ENCODE results near the gene IFITM1. TPM values are rescaled to one million over a fixed set of nuclear protein-coding genes. Genes with fewer than 3 reads are reported as not detected.

The IFITM1 gene
- total and polyA plus RNA-seq, 2 of the 8 experiments (the other 6 are each of a cell fraction or from before 2014, with no cell fraction given) = 394 to 1,464 TPM

DNA sequence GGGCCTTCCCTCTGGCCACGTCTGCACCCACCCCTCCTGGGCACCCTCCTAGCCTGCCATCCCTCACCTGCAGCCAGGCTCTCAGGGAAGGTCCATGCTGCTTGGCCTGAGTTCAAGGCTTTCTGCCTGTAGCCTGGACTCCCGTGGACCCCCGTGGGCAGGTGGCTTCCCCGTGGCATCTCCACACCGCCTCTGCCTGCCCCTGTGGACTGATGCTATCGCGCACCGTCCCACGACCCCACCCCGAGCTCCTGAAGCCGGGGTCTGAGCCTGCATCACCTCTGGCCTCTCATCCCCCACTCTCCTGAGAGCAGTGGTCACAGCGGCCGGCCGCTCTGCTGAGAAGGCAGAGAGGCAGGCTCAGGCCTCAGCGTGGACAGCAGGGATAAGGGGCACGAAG, 19.1 kb upstream of the IFITM1 start:
- Histone ChIP-seq H2BK20ac (ENCODE audit: low read length) (no peak overlapping the region), H3K14ac (ENCODE audit: insufficient read length) (no peak overlapping the region), H4K5ac (ENCODE audit: insufficient read length, low read depth, low read length) (no peak overlapping the region), H2AFZ (ENCODE audit: low read length) (no peak overlapping the region), H3K23ac (ENCODE audit: insufficient read length) (no peak overlapping the region), H3K23me2 (ENCODE audit: low read depth, low read length) (no peaks in the 10 kb centered on the region), H4K20me1 (replicated peaks in 1 of 2; ENCODE audit: control insufficient read depth in 1 of 2, insufficient read depth in 2 of 2, low read length in 2 of 2) (no peaks in the 10 kb centered on the region), H2BK12ac (ENCODE audit: low read depth, low read length) (no peak overlapping the region), H2AK5ac (ENCODE audit: low read depth, low read length) (no peak overlapping the region), H4K91ac (replicated peaks; ENCODE audit: insufficient read length, low read length) (no peak overlapping the region), H2BK5ac (ENCODE audit: low read depth, low read length) (no peak overlapping the region), H3K4me3 (ENCODE audit: extremely low read depth in 1 of 4, insufficient read depth in 2 of 4, low read depth in 3 of 4, low read length in 4 of 4) (no peak overlapping the region), H3K56ac (replicated peaks; ENCODE audit: insufficient read length, low read depth, low read length) (no peak overlapping the region), H2BK120ac (replicated peaks; ENCODE audit: low read depth, low read length) (no peak overlapping the region), H3K27me3 (replicated peaks in 1 of 4; ENCODE audit: control insufficient read depth in 3 of 4, extremely low read depth in 1 of 4, insufficient read depth in 3 of 4, low read length in 3 of 4) (no peaks in the 10 kb centered on the region), H3K18ac (ENCODE audit: extremely low read depth, low read length) (no peak overlapping the region), H3K9me3 (ENCODE audit: insufficient read depth in 2 of 2, low read depth in 1 of 2, low read length in 1 of 2) (no peaks in the 10 kb centered on the region), H4K8ac (ENCODE audit: extremely low read depth, insufficient read depth, low read length) (no peak overlapping the region), H3K4ac (replicated peaks; ENCODE audit: insufficient read length, low read depth, low read length) (no peak overlapping the region), H2BK15ac (ENCODE audit: low read length) (no peak overlapping the region), H3K79me2 (ENCODE audit: control insufficient read depth in 1 of 2, insufficient read depth in 2 of 2, low read length in 2 of 2) (no peaks in the 10 kb centered on the region), H3K79me1 (ENCODE audit: low read depth, low read length) (0 out of 2 replicates have a peak, but pooled peaks cover 2% of the 10 kb centered on the region), H3K4me1 (replicated peaks in 1 of 4; ENCODE audit: control insufficient read depth in 3 of 4, insufficient read depth in 4 of 4, low read length in 3 of 4) (peaks cover 0 to 34% (median 21%) of the 10 kb centered on the region in 4 experiments; a peak in 6 of 7 replicates), H3K4me2 (ENCODE audit: insufficient read depth in 1 of 2, low read depth in 2 of 2, low read length in 2 of 2) (no peak overlapping the region), H3K27ac (ENCODE audit: low read depth, low read length) (no peak overlapping the region), H3K36me3 (ENCODE audit: control insufficient read depth in 2 of 4, insufficient read depth in 4 of 4, low read length in 3 of 4) (peaks cover 3 to 30% (median 15%) of the 10 kb centered on the region in 4 experiments; a peak in 6 of 8 replicates), H3K9ac (replicated peaks in 1 of 4; ENCODE audit: extremely low read depth in 1 of 4, low read depth in 3 of 4, low read length in 3 of 4) (no peak overlapping the region)
- 95% methylated on average over 16 of the region's 16 CpGs; no CpG with 5 or more reads in 1 of the 2 experiments for WGBS, 2 experiments (ENCODE audit: extremely low coverage in 1 of 2, insufficient coverage in 1 of 2, insufficient read length in 1 of 2, insufficient replicate concordance in 2 of 2, low coverage in 1 of 2, low lambda C conversion rate in 2 of 2, missing lambda C conversion rate in 1 of 2)
- FAIRE-seq (no peak), DNase-seq (ENCODE audit: low read depth in 1 of 2, low spot score in 2 of 2) (no peak)
- POLR2A ChIA-PET (ENCODE audit: partially characterized antibody) = interaction anchor here (0.6 to 3.0 kb wide), 7 partner anchors 10 to 514 kb away, joined by 3 to 17 read pairs (median 3); no protein-coding TSS in a partner anchor
- CTCF ChIA-PET (ENCODE audit: partially characterized antibody) = interaction anchor here (0.9 to 3.4 kb wide), 7 partner anchors 10 to 67 kb away, joined by 3 to 29 read pairs (median 5); partner anchors contain the start of gene IFITM2
- TF ChIP-seq POLR2AphosphoS5 (IDR thresholded peaks at IDR 0.05; ENCODE audit: low read depth, low read length) (no peak), RAD21 (IDR thresholded peaks at IDR 0.05 in 1 of 2, conservative IDR thresholded peaks at IDR 0.05 in 1 of 2; ENCODE audit: low read depth in 2 of 2, low read length in 2 of 2) (no peak), KDM5A (IDR thresholded peaks at IDR 0.05; ENCODE audit: low read length) (no peak), CHD2 (IDR thresholded peaks at IDR 0.05; ENCODE audit: low read length) (no peak), CTBP2 (IDR thresholded peaks at IDR 0.05; ENCODE audit: borderline replicate concordance, insufficient read depth, insufficient read length, low read length) (no peak), GTF2F1 (IDR thresholded peaks at IDR 0.05; ENCODE audit: borderline replicate concordance, low read depth, low read length) (no peak), TEAD4 (IDR thresholded peaks at IDR 0.05; ENCODE audit: low read depth, low read length) (no peak), TBP (IDR thresholded peaks at IDR 0.05; ENCODE audit: low read depth, low read length) (no peak), RBBP5 (IDR thresholded peaks at IDR 0.05; ENCODE audit: borderline replicate concordance, low read depth, low read length) (no peak), HDAC6 (IDR thresholded peaks at IDR 0.05; ENCODE audit: low read depth, low read length) (no peak), CHD1 (IDR thresholded peaks at IDR 0.05; ENCODE audit: low read depth, low read length) (no peak), EGR1 (IDR thresholded peaks at IDR 0.05; ENCODE audit: borderline replicate concordance, low read depth, low read length) (no peak)
